GM20431 (cell line): ENCODE results near the gene PSMD12.

Experiments
- in situ Hi-C: fragments of 300-500 bp; cut with MseI, MboI; formaldehyde crosslinking; loops from one replicate; pipeline ENCODE4 v1.15.0; 2020; ENCODE audit warnings: low sequenced_read_pairs; ENCODE audit not compliant: unreplicated experiment

Gene PSMD12

DNA sequence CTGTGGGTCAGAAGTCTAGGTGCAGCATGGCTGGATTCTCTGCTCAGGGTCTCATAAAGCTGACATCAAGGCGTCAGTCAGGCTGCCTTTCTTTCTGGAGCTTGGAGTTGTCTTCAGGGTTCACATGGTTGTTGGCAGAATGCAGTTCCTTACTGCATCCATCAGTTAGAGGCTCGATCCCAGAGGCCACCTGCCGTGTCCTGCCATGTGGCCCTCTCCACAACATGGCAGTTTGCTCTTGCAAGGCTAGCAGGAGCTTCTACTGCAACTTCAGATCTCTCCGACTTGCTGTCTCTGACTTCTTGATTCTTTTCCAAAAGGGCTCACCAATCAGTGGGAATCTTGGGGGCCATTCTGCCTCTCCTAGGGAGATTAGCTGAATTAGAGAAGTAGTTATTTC is 22.6 kb upstream of the PSMD12 start:
- in situ Hi-C loops, result loop anchor here (25.0 kb wide), 1 partner anchor 223 kb away; no protein-coding TSS in a partner anchor

DNA sequence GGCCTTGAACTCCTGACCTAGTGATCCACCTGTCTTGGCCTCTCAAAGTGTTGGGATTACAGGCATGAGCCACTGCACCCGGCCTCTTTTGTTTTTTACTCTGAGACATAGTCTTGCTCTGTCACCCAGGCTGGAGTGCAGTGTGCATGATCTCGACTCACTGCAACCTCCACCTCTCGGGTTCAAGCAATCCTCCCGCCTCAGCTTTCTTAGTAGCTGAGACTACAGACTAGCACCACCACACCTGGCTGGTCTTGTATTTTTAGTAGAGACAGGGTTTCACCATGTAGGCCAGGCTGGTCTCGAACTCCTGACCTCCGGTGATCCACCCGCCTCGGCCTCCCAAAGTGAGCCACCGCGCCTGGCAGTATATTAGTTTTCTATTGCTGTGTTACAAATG is 22.2 kb upstream of the PSMD12 start:
- in situ Hi-C loops, result loop anchor here (25.0 kb wide), 1 partner anchor 224 kb away; no protein-coding TSS in a partner anchor

DNA sequence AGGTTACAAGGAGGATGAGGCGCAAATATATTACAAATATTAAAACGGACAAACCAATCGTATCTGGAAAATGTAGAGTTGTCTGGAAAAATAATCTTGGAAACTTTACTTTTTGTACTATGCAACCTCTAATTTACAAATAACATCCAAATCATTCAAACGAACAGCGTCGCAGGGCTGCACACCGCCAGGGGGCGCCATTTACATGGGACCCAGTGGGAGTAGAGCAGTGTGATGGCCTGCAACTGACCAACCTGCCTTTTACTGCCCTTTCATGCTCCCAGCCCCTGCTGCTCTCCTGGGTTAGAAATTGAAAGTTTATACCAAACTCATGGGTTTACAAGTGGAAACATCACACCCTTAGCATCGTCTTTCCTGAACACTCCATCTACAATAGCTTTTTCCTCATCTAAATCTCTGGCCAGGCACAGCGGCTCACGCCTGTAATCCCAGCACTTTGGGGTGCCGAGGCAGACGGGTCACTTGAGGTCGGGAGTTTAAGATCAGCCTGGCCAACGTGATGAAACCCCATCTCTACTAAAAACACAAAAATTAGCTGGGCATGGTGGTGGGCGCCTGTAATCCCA is 20.7 kb upstream of the PSMD12 start:
- in situ Hi-C loops, result loop anchor here (25.0 kb wide), 1 partner anchor 225 kb away; no protein-coding TSS in a partner anchor

DNA sequence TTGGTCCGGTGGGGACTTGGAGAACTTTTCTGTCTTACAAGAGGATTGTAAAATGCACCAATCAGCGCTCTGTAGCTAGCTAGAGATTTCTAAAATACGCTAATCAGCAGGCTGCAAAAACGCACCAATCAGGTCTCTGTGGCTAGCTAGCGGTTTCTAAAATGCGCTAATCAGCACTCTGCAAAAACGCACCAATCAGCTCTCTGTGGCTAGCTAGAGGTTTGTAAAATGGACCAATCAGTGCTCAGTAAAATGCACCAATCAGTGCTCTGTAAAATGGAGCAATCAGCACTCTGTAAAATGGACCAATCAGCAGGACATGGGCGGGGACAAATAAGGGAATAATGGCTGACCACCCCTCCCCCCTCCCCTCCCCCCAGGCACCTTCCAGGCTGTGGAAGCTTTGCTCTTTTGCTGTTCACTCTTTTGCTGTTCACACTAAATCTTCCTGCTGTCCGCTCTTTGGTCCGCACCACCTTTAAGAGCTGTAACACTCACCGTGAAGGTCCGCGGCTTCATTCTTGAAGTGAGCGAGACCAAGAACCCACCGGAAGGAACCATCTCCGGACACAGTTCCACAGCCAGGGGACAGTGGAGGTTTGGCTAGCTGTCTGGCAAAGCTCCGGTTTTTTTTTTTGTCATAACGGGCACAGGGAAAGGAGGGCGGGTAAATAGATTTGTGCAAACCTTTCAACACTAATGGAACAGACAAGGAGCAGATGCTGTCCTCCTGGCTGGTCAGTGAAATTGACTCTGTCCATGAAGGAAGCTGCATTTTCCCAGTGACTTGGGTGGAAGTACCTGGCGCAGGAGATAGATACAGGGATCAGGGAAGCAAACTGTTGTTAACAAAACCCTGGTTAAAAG is 19.0 kb upstream of the PSMD12 start:
- in situ Hi-C loops, result loop anchor here (25.0 kb wide), 1 partner anchor 227 kb away; no protein-coding TSS in a partner anchor

DNA sequence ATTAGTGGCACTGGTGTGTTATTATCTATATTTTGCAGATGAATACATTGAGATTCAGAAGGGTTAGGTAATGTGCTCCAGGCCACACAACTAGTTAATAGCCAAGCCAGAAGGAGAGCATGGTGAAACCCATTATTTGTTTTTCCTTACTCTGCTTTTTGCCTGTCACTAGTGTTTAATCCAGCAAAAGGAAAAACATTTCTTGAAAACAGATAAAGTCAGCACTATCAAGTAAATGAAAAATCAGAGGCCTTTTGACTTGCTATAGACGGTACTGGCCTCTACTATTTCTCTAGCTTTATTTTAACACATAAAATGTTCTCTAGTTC is 15.5 kb upstream of the PSMD12 start:
- in situ Hi-C loops, result loop anchor here (25.0 kb wide), 1 partner anchor 230 kb away; no protein-coding TSS in a partner anchor

DNA sequence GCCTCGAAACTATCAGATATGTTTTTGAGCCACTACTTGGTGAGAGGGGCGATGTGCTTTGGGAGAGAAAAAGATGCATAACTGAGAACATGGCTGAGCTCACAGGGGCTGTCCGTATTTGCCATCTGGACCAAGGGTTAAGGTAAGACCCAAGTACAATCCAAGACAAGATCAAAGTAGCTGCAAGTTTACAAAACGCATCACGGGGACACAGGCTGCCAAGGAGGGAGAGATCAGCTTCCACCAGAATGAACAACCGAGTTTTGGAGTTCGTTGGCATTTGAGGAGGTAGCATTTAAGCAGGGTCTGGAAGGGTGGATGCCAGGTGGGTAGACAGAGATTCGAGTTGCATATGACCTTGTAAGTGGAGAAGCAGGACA is 12.9 kb upstream of the PSMD12 start:
- in situ Hi-C loops, result loop anchor here (25.0 kb wide), 1 partner anchor 233 kb away; no protein-coding TSS in a partner anchor

DNA sequence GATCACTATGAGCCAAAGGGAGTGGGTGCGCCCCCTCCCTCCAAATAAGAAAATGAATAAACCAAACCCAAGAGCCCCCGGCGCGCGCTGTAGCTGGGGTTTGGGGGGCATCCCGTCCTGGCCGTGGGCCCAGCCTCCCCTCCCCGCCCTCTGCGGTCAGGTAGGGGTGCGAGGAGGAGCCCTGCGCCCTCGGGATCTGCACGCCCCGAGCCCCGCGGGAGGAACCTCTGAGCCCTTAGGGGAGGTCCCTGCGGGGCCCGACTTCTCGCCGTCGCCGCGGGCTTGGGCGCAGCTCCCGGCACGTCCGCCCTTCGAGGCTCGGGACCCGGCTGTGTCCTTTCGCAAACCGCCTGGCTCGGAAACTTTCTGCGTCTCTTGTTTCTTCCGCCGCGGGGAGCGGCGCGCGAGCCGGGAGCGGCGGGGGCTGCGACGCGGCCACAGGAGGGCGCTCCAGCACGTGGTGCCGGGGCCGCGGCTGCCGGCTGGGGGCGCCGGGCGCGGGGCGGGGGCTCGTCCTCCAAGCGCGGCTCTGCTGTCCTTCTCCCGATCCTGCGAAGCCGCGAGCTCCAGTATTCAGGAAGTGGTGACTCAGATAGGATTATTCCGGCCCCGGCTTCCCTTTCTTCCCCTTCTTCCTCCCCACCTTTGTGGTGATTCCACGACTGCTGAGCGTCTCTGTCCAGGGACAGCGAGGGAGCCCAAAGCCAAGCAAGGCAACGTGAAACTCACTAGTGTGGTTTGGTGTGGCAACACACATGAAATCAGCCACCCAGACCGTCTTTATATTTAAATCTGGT is 12.3 kb upstream of the PSMD12 start:
- in situ Hi-C loops, result loop anchor here (25.0 kb wide), 1 partner anchor 234 kb away; no protein-coding TSS in a partner anchor

DNA sequence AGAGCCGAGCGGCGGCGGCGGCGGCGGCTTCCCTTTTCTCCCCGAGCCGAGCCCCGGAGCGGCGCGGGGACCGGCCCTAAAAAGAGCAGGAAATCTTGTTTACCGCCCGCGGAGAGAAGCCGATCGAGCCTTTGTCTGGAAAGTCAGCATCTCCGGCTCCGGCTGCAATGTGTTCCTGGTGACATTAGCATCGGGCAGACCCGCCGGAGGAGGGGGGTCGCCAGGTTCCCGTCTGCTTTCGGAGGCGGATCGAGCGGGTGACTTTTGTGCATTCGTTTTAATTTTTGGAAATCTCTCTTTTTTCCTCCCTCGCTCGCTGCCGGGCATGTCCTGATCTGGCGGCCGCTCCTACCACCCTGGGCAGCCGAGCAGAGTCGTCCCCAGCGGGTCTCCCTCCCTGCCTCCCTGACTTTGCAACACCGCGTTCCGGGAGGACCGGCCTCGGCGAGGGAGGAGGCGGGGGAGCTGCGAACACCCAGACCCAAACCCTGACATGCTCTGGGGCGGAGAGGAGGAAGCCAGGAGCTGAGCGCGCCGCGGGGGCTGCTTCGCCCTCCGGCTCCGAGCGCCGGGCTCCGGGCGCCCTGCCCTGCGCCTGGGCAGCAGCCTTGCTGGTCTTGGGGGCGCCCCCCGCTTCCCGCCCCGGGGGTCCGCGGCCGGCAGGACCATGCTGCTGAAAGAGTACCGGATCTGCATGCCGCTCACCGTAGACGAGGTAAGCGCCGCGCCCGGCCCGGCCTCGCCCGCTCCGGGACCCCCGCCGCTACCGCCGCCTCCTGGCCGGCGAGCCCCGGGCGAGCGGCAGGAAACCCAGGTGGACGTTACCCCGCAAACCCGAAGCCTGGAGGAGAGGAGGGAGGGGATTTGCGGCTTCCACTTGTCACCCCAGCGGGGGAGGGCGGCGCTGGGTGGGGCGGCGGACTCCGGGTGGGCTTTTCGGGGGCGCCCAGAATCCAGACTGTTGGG is 11.4 kb upstream of the PSMD12 start:
- in situ Hi-C loops, result loop anchor here (25.0 kb wide), 1 partner anchor 235 kb away; no protein-coding TSS in a partner anchor

DNA sequence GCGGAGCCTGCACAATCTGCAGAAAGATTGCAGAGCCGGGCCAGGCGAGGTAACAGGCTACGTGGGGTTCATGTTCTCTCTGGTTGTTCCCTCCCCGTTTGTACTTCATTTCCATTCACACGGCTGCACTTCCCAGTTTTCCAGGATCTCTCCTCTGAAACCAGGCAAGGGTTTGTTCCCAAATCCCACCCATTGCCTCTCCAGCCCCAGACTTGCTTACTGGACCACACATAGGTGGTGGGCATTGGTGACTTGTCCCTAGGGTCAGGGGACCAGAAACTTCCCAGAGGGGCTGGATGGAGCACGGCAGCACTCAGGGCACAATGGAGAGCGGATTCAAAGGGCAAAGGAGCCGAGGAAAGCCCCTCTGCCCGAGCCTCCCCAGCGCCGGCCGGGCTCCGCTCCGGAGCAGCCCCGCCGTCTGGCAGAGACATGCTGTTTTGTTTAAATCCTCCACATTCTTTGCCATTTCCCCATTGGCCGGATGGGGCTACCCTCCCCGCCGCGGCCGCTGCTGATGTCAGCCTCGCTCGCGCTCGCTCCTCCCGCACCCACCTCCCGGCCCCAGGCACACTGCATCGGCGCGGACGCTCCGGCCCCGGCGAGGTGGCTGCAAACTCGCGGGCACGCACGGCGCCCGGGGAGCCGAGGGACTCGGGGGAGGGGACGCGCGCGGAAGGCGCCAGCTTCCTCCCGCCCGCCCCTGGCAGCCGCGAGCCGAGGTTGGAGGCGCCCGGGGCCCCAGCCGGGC is 10.5 kb upstream of the PSMD12 start, which contains the start of gene PITPNC1:
Gene PITPNC1 (plus strand): TSS at position 545 of the 751 bp plus-strand sequence.
- in situ Hi-C loops, result loop anchor here (25.0 kb wide), 1 partner anchor 235 kb away; no protein-coding TSS in a partner anchor

DNA sequence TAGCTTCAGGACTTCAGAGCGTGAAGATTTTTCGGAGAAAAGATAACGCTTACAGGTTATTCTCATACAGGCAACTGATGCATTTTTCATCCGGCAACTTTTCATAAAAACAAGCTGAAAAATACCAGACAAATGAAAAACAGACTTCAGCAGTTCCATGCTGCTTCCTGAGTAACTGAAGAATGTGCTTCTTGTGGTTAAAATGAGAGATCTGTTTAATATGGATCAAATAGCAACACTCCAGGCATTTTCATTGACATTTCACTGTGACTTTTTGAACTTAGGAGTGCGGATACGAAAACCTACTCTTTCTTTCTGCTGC is 10.0 kb upstream of the PSMD12 start:
- in situ Hi-C loops, result loop anchor here (25.0 kb wide), 1 partner anchor 236 kb away; no protein-coding TSS in a partner anchor

DNA sequence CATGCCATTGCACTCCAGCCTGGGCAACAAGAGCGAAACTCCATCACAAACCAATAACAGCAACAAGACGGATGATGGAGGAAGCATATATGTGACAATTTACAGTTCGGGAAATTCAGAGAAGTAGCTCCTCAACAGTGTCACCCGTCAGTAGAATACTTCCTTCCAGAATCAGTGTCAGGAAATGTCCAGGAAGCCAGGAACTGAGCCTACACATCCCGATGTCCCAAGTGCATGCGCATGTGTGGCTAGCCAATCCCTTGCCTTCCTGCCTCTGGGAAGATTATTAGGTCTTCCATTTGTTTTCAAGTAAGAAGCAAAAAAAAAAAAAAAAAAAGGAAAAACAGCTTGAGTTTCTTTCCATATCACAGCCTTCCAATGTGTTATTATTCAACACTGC is 9.3 kb upstream of the PSMD12 start:
- in situ Hi-C loops, result loop anchor here (25.0 kb wide), 1 partner anchor 237 kb away; no protein-coding TSS in a partner anchor

DNA sequence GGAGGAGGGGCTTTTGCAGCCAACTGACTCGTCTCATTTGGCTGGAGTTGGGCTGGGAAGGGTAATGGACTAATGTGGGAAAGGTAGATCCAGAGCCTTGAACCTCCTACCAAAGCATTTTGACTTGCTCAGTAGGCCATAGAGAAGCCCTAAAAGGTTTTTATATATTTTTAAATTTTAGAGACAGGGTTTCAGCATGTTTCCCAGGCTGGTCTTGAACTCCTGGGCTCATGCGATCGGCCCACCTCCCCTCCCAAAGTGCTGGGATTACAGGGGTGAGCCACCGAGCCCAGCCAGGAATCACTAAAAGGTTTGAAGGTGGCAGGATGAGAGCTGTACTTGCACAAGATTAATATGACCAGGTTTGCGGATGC is 8.7 kb upstream of the PSMD12 start:
- in situ Hi-C loops, result loop anchor here (25.0 kb wide), 1 partner anchor 237 kb away; no protein-coding TSS in a partner anchor

DNA sequence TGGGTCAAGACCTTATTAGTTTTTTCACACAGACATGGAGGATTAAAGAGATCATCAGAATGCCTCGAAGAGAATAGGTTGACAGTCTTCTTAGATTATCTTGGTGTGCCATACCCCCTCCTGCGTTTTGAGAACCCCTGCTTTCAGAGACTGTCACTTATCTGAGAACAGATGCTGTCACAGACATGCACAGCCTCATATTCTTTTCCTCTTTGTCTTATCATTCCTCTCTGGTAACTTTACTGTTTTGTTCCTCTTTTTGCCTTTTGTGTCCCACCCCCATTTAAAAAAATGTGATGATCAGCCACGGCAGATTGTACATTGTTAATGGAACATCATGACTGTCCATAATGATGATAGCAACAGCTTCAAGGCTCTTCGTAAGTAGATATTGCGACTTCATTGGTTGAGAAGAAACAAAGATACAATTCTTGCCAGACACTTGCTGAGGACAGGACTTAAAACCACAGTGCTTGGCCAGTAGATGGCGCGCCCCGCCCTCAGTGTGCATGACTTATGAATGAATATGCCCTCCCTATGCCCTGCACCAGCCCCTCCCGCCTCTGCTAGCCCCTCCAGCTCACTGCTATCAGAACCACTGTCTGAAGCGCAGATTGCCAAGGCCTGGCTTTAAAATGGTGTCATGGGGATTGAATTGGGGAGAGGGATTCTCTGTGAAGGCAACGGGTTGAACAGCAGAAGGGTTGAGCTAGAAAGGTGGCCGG is 8.1 kb upstream of the PSMD12 start:
- in situ Hi-C loops, result loop anchor here (25.0 kb wide), 1 partner anchor 238 kb away; no protein-coding TSS in a partner anchor

DNA sequence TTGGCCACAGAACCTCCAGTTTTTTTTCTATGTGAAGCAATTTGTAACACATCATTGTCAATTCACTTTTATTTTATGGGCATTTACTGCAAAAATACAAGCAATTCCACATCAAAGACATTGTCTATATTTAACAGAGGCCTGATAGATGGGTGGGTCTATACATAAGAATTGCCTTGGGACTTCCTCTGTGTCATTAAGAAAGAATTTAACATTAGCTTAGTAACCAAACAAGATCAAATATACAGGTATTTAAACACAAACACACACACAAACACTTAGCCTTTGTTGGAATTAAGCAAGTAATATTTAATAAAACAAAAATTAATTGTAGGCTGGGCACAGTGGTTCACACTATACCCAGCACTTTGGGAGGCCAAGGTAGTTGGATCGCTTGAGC is 6.4 kb upstream of the PSMD12 start:
- in situ Hi-C loops, result no loop called here

DNA sequence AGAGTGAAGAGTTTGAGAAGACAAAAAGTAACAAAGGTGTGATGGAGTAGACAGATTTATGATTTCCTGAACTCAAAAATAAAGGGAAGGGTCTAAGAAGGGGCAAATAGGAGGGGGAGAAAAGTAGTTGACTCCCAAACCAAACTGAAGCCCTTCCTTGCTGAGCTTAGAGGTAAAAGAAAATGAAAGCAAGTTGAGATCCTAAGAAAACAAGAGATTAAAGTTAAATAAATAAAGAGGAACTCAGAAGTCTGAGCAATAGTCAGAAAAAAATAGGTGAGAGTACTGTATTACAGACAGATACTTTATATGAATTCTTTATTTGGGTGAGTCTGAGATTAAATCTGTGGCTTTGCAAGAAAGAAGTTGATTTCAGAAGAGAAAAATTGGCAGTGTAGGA is 3.3 kb upstream of the PSMD12 start:
- in situ Hi-C loops, result no loop called here

DNA sequence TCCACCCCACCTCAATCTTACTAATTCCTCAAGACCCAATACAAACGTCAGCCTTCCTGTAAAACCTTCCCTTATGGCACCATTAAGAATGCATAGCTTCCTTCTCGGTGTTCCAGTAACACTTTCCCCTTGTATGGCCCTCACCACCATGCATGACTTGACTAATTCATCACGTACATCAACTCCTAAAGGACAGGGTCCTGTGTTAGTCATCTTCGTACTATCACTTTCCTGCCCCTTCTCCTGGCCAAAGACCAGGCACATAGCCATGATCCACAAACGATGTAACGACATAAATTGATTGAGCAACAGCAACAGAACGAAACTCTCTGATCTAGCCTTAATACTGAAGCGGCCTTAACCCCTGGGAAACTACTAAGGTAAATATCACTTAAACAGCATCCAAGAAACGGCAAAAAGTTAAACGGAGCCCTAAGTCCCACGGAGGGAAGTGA is 612 bp downstream of the PSMD12 start:
- in situ Hi-C loops, result no loop called here

DNA sequence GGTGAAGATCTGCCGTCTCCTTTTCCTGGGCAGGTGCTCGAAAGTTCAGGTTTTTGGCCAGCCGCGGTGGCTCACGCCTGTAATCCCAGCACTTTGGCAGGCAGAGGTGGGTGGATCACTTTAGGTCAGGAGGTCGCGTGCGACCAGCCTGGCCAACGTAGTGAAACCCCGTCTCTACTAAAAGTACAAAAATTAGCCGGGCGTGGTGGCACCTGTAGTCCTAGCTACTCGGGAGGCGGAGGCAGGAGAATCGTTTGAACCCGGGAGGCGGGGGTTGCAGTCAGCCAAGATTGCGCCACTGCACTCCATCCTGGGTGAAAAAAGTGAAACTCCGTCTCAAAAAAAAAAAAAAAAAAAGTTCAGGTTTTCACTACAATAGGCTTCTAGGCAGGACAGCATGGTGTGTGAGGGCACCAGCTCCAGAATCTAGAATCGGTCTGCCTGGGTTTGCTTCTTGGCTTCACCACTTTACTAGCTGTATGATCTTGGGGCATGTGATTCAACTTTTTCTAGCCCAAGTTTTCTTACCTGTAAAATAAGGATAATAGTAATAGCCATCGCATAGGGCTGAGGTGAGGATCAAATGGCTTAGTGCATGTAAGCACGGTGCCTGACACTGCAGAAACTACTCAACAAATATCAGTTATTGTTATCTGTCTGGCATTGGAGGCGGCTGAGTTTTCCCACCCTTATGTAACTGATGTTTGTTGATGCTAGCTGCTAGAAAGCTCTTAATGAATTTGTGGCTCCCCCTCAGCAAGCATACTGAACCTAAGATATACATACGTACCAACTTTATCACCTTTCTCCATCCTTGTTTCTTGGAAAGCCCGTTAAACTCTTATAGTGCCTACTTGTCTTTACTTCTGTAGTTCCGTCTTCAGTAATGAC is 1.3 kb downstream of the PSMD12 start:
- in situ Hi-C loops, result no loop called here
